ENCODE results near the gene RPP38. TPM values are rescaled to one million over a fixed set of nuclear protein-coding genes. Genes with fewer than 3 reads are reported as not detected.

Gene RPP38
- total and polyA plus RNA-seq, 10 of the 15 experiments (the other 5 are each of a cell fraction or from before 2014, with no cell fraction given) = 13.0 to 40.9 (median 27.2) TPM

- TF ChIP-seq, protein P1, sequence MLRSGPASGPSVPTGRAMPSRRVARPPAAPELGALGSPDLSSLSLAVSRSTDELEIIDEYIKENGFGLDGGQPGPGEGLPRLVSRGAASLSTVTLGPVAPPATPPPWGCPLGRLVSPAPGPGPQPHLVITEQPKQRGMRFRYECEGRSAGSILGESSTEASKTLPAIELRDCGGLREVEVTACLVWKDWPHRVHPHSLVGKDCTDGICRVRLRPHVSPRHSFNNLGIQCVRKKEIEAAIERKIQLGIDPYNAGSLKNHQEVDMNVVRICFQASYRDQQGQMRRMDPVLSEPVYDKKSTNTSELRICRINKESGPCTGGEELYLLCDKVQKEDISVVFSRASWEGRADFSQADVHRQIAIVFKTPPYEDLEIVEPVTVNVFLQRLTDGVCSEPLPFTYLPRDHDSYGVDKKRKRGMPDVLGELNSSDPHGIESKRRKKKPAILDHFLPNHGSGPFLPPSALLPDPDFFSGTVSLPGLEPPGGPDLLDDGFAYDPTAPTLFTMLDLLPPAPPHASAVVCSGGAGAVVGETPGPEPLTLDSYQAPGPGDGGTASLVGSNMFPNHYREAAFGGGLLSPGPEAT (IDR thresholded peaks at IDR 0.05; ENCODE audit: low read depth) = peak; percentile 33; the same call in 1 of the 2 replicates
- TF ChIP-seq ASH2L (IDR thresholded peaks at IDR 0.05; ENCODE audit: borderline replicate concordance, low read depth) (peak; percentile 71; the same call in 1 of the 2 replicates), KDM1A (IDR thresholded peaks at IDR 0.05; ENCODE audit: borderline replicate concordance) (no peak), CBFB (IDR thresholded peaks at IDR 0.05; ENCODE audit: low read depth) (no peak), IRF4 (IDR thresholded peaks at IDR 0.05; ENCODE audit: low read depth, low read length) (no peak), NFYB (IDR thresholded peaks at IDR 0.05; ENCODE audit: insufficient read depth, low read depth, low read length) (0 out of 2 replicates have a peak, but pooled peaks have one; percentile 35), CREM (IDR thresholded peaks at IDR 0.05; ENCODE audit: low read depth) (no peak; the same call in 1 of the 2 replicates), ZBED1 (IDR thresholded peaks at IDR 0.05; ENCODE audit: borderline replicate concordance) (no peak), NR2C1 (IDR thresholded peaks at IDR 0.05) (peak; percentile 60), CHD4 (IDR thresholded peaks at IDR 0.05) (no peak), TBL1XR1 (IDR thresholded peaks at IDR 0.05; ENCODE audit: low read depth, low read length) (no peak; the same call in 1 of the 2 replicates), MXI1 (IDR thresholded peaks at IDR 0.05; ENCODE audit: low read depth, low read length) (peak; percentile 79), CHD2 (IDR thresholded peaks at IDR 0.05; ENCODE audit: borderline replicate concordance, low read depth, low read length) (peak; percentile 98), EGR1 (IDR thresholded peaks at IDR 0.05; ENCODE audit: borderline replicate concordance in 1 of 2, low read depth in 2 of 2, low read length in 2 of 2) (peak in 1 of 2 experiments; percentile 98; a peak in 2 of 3 replicates), PBX3 (IDR thresholded peaks at IDR 0.05; ENCODE audit: insufficient replicate concordance, low read depth, low read length) (no peak), BCLAF1 (IDR thresholded peaks at IDR 0.05) (no peak), STAT3 (IDR thresholded peaks at IDR 0.05; ENCODE audit: low read depth, low read length) (no peak), ZNF274 (IDR thresholded peaks at IDR 0.05; ENCODE audit: insufficient read depth, insufficient read length) (no peak), BCL11A (IDR thresholded peaks at IDR 0.05; ENCODE audit: low read depth, low read length) (no peak)
- TF ChIP-seq, protein P2, sequence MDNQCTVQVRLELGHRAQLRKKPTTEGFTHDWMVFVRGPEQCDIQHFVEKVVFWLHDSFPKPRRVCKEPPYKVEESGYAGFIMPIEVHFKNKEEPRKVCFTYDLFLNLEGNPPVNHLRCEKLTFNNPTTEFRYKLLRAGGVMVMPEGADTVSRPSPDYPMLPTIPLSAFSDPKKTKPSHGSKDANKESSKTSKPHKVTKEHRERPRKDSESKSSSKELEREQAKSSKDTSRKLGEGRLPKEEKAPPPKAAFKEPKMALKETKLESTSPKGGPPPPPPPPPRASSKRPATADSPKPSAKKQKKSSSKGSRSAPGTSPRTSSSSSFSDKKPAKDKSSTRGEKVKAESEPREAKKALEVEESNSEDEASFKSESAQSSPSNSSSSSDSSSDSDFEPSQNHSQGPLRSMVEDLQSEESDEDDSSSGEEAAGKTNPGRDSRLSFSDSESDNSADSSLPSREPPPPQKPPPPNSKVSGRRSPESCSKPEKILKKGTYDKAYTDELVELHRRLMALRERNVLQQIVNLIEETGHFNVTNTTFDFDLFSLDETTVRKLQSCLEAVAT (IDR thresholded peaks at IDR 0.05) = no peak
Observed at GRCh38 chr10:15097011-15097812, at the start of gene RPP38 (continued).
